NCI-H187 treated with DMSO at 0.1 percent for 48 hours (cell line): Measurements from ENCODE around the gene ITGB2.

Source experiments
- DNase-seq: peaks from one replicate; lab custom pipeline; 2025; lab: John Stamatoyannopoulos, UW

Gene ITGB2

DNA sequence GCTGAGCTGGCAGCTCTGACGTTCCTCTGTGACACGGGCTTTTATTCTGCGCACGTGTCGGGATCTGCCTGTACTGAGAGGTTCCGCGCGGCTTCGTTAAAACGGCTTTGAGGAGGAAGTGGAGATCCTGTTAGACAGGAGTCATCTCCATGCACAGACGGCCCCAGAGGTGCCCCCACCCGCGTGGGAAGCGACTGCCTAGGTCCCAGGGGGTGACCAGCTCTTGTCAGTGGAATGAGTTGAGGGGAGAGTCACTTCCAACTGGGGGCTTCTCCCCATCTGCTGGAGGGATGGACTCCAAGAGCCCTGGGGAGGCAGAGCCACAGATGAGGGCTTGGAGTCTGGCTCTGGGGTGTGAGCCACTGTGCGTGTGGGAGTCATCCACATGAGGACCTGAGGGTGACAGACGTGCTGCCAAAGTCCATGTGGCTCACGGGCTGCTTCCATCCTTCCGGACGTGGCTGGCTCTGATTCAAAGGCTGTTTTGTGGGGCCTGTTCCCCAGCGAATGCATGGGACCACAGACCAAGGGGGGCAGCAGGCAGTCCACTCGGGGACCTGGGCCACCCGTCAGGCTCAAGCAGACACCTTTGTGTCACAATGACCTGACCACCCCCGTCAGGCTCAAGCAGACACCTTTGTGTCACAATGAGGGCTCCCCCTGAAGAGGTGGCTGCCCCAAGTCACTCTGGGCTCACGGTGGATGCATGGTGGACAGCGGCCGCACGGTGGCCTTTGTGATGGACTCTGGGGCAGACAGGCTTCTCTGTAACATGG is 74.0 kb downstream of the ITGB2 start:
- no peak for DNase-seq

DNA sequence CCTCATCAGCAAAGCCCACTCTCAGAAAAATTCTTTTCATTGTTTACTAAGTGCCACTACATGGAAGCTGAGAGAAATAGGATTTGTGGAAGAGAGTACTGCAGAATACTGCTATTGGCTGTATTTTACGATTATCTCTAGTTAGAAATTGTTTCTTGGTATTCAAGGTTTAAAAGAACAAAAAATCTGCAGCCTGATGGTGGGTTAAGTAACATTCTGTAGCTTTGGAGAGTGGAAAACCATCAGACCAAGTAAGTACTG is 74.5 kb downstream of the ITGB2 start:
- no peak for DNase-seq

DNA sequence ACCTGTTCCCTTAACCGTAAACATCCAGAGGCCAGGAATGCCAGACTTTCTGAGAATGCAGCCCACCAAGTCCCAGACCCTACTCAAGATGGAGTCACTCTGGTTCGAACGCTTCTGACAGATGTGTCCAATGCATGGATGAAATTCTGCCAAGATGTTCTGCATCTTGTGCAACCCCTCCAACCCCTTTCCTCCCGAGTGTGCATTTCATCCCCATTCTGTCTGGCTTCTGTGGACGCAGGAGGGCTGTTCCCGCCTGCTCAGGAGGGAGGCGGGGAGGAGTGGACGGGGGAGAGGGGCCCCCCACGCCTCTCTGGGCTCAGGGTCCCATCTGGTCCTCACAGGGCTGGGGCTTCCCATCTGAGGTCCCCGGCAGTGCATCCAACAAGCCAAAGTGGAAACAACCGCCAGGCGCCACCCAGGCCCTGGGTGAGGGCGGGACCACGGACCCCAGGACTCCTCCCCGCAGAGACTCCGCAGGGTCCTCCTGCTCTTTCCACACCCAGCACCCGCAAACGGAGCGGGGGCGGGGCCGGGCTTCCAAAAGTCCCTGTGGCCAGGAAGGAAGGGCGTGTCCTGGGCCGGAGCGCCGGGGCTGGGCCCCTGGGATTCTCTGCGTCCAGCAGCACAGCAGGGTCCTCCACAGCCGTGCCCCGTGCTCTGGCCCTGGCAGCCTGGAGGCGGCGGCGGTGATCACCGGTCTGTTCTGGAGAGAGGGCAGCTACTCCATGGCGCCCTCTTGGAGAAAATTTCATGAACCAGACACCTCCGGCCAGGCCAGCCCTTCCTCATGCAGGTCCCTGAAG is 75.1 kb downstream of the ITGB2 start:
- DNase-seq: no peak

DNA sequence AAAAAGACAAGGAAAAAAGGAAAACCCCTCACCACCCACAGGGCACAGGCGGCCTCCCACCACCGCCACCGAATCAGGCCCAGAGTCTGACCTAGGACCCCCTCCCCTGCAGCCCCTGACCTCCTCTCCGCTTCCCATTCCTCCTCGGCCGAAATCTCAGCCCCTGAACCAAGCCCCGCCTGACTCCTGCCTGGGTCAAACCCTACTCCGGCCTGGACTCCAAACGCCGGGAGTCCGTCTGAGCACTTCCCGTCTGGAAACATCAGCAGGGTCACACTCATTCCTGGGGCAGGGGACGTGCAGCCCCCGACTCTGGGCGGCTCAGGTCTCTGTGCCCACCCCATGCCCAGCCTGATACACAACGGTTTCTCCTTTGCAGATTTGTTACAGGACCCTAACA is 76.4 kb downstream of the ITGB2 start:
- DNase-seq: no peak

DNA sequence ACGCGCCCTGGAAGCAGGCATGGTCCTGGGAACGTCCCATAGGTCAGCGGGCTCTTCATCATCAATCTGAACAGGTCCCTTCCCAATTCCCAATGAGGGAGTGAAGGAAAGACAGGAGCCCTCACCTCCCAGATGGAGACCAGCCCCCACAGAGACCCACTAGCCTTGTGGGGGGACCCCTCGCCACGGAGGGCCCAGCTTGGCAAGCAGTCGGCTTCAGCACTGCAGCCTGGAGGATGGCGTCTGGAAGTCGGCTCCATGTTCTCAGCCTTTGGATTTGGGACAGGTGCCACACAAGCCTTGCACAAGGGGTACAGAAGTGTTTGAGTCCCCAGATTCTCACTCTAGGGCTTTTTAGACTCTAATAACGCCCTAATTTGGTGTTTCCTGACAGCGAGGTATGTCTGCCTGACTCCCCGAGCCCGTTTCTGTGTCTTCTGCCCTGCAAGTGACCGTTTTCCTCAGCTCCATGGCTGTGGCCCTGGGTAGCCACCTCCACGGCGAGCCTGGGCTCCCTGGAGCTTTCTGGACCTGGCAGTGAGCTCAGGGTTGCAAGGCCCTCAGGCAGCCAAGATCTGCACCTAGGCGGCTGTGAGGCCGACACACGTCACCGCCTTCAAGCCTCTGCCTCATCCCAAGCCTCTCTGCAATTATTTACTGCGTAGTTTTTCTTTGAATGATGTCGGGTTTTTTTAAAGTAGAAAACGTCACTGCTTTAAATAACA is 77.8 kb downstream of the ITGB2 start:
- no peak for DNase-seq

DNA sequence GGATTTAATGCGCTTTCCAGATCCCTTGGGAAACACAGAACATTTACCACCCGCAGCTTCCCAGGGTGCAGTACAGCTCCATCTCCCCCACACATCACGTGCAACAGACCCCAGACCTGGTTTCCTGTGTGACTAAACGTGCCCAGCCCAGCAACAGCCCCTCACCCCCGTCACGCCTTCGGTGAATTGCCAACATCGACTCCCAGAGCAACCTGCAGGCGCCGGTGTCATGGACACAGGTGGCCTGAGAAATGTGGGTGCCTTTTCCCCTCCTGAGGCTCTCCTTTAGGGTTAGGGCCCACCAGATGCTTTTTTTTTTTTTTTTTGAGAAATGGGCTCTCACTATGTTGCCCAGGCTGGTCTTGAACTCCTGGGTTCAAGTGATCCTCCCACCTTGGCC is 78.6 kb downstream of the ITGB2 start:
- DNase-seq: no peak

DNA sequence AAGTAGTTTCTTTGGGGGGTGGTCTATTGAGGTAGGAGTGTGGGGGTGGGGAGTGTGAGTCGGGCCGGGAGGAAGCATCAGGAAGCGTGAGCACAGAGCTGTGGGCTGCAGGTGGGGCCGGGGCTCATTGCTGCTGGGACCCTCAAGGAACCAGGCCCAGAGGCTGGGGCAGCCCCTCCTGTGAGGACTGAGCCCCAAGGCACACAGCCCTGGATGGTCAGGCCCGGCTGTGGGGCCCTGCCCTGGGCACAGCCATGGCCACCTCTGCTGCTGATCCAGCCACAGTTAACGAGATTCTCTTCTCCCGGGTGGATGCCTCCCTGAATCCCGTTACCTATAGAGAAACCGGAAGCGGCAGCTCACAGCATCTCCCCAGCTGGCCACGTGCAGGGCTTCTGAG is 79.9 kb downstream of the ITGB2 start:
- no peak for DNase-seq

DNA sequence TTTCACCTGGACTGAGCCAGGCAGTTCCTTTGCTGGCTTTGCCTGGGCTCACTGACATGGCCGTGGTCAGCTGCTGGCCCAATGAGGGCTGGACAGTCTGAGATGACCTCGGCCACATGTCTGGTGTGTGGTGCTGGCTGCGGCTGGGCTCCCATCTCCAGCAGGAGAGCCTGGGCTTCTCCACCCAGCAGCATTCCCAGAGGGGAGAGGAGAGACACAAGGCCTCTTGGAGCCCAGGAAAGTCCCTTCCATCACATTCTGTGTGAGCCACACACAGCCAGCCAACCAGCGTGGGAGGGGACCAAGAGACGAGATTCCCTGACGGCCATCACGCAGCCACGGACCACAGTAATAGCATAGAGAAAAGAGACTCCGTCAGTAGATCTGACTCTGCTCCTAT is 81.7 kb downstream of the ITGB2 start:
- no peak for DNase-seq

DNA sequence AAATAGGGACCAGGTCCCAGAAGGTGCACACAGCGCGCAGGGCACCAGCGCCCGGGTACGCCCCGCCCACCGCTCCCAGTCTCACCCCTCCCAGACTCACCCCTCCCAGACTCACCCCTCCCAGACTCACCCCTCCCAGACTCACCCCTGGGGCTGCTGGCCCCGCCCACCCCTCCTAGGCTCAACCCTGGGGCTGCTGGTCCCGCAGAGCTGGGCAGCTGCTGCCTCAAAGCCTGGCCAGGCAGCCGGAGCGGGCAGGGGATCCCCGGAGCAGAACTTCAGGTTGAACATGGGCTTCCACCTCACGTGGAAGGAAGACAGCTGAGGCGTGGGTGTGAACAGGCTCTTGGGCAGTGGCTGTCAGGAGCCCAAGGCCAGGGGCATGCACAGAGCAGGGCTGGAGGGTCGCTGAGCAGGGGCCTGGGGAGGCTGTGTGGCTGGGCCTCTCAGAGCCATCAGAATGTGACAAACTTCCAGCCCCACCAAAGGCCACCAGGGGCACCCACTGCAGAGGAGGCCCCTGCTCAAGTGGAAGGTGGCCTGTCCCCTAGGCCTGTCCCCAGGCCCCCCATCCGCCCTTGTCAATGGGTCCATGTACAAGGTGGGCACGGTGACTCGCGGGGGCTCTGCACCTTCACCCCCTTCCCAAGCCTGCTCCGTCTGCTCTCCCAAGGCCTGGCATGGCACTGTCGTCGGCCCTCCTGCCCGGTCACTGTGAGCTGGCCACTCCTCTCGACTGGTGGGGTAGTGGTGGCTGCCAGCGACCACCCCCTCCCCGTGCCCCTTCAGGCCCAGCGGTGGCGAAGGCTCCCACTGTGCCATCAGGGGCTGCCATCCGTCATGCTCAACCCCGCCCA is 82.4 kb downstream of the ITGB2 start:
- DNase-seq: no peak

DNA sequence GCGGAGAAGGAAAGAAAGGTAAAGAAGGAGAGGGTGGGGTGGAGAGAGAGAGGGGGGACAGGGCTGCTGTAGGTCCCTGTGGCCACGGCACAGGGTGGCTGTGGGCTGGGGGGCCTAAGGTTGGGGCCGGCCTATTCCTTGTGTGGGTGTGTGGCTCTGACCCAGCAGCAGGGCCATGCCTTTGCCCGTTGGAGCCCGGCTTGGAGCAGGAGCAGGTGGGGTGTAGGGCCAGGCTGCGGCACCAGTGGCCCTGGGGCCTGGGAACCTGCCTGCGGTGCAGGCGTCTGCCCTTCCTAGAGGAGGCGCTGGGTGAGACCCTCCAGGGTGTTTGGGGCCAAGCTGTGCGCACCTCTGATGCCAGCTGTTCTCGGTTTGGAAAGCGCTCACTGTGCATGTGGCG is 83.2 kb downstream of the ITGB2 start:
- no peak for DNase-seq

DNA sequence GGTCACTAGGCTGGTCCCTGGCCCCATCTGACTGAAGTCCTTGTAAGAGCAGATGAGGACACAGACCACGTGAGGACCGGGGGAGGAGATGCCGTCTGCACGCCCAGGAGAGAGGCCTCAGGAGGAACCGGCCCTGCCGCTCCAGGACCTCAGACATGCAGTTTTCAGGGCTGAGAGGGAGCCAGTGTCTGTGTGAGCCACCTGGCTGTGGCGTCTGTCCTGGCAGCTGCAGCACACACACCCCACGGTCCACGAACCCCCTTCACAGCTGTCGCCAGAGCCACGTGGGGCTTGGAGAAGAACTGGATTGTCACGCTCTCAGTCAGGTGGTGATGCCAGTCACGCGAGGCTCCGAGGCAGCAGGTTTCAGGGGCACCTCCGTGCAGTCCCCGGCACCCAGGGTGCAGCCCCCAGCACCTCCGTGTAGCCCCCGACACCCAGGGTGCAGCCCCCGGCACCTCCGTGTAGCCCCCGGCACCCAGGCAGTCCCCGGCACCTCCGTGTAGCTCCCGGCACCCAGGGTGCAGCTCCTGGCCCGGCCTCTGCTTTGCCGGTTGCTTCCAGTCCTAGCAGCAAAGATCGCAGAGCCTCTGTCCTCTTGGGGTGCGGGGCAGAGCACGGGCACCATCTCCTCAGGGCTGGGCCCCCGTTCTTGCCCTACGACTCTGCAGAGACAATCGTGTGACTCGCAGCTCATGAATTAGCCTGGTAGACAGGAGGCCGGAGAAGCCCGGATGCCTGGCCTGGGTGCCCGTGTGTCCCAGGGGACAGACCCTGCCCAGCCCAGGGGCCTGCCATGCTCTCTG is 83.8 kb downstream of the ITGB2 start:
- DNase-seq: no peak

DNA sequence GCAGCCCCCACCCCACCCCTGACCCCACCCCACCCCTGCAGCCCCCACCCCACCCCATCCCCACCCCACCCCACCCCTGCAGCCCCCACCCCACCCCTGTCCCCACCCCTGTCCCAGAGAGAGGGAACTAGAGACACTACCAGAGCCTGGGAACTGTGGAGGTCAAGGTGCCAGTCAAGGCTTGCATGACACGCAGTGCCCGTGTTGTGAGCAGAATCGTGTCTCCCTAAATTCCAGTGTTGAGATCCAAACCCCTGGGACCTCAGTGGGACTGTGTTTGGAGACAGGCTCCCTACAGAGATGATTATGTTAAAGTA is 84.4 kb downstream of the ITGB2 start:
- DNase-seq: no peak
